Activated T-cell treated with anti-CD3 and anti-CD28 coated beads, Interleukin-2, amount 50 U/mL, for 72 hours (primary cell): ENCODE results near the gene PINLYP. TPM values are rescaled to one million over a fixed set of nuclear protein-coding genes. Genes with fewer than 3 reads are reported as not detected.

Source experiments
- ATAC-seq, 2 donors: fragments of 150-1000 bp; cut with Tn5 transposase; replicated peaks in 1 of 2; 2 replicates each; pipeline ENCODE4 v1.10.0; 2021; ENCODE audit warnings: moderate library complexity in 2 of 2, mild to moderate bottlenecking in 1 of 2
- DNase-seq, 2 donors: peaks; one replicate each; pipeline ENCODE4 v3.0.0; 2021 to 2022; ENCODE audit warnings: mixed read lengths in 1 of 2
- H3K27ac Mint-ChIP-seq: one replicate; pipeline ENCODE4 v1.8.0; 2022; ENCODE audit warnings: mild to moderate bottlenecking, moderate library complexity, mixed read lengths
- H3K27me3 Mint-ChIP-seq: one replicate; pipeline ENCODE4 v1.8.0; 2022; ENCODE audit warnings: low read depth, mixed read lengths
- H3K36me3 Mint-ChIP-seq, 2 donors: one replicate each; pipeline ENCODE4 v1.8.0; 2022; ENCODE audit warnings: mixed read lengths in 2 of 2, mild to moderate bottlenecking in 1 of 2; ENCODE audit not compliant: insufficient read depth in 2 of 2
- H3K4me1 Mint-ChIP-seq: one replicate; pipeline ENCODE4 v1.8.0; 2022; ENCODE audit warnings: low read depth, mixed read lengths
- H3K4me3 Mint-ChIP-seq, 2 donors: one replicate each; pipeline ENCODE4 v1.8.0; 2022; ENCODE audit warnings: mild to moderate bottlenecking in 2 of 2, mixed read lengths in 2 of 2, moderate library complexity in 2 of 2
- H3K9me3 Mint-ChIP-seq, 2 donors: one replicate each; pipeline ENCODE4 v1.8.0; 2022; ENCODE audit warnings: mixed read lengths in 2 of 2
- total RNA-seq, 2 donors: library from RNA; stranded (reverse); gene quantifications; one replicate each; pipeline ENCODE4 v1.2.3, GENCODE V29; 2022

PINLYP gene
- 10 to 100 TPM in 1 of 2 donors, 1 to 10 TPM in 1; 8.9 to 18.1 TPM for total RNA-seq

DNA sequence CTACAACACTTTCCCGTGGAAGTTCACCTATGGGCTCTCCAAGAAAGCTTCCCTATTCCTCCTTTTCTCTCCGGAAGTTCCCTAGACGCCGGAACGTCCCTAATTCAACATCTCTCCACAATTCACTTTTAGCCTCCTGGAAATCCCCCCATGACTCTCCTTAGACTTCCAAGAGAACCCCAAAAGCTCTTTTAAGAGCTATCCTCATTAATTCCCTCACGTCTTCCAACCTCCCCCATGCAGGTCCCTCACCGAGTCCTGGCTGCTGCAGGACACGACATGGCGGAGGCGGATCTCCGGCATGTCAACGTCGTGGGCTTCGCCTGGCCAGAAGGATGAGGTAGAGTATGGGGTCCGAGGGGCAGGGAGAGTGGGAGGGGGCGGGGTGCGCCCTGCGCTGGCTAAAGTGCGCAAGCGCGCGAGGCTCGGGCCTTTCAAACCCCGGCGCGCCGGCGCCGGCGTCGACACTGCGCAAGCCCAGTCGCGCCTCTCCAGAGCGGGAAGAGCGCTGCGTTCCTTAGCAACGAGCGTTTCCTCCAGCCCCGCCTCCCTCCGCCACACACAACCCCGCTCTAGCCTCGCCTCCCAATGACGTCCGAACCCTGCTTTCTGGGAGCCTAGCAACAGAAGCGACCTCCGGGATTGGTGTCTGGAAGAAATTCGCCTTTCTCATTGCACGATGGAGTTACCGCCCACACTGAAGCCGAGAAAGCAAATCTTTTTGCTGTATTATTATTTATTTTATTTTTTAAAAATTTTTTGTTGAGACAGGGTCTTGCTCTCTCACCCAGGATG is at the start of gene PINLYP, which contains the start of gene XRCC1:
TSS of gene PINLYP (plus strand) at position 646 of the 795 bp plus-strand sequence. CDS start 1,391 bp downstream, outside the sequence.
TSS of gene XRCC1 (minus strand) at position 372 of the 795 bp plus-strand sequence. CDS start at position 303, 69 bp downstream.
- peak; percentile 95 to 97 for DNase-seq
- Mint-ChIP-seq H3K27ac (peak within 1 kb of the TSS; percentile 95), H3K36me3 (peaks cover 3 to 4% of the 10 kb centered on the region in 2 donors), H3K4me3 (peak within 1 kb of the TSS; percentile 98 to 99), H3K4me1 (peaks cover 61% of the 10 kb centered on the region), H3K27me3 (no peaks in the 10 kb centered on the region), H3K9me3 (no peaks in the 10 kb centered on the region)
- peak; percentile 99 to 100 for ATAC-seq

DNA sequence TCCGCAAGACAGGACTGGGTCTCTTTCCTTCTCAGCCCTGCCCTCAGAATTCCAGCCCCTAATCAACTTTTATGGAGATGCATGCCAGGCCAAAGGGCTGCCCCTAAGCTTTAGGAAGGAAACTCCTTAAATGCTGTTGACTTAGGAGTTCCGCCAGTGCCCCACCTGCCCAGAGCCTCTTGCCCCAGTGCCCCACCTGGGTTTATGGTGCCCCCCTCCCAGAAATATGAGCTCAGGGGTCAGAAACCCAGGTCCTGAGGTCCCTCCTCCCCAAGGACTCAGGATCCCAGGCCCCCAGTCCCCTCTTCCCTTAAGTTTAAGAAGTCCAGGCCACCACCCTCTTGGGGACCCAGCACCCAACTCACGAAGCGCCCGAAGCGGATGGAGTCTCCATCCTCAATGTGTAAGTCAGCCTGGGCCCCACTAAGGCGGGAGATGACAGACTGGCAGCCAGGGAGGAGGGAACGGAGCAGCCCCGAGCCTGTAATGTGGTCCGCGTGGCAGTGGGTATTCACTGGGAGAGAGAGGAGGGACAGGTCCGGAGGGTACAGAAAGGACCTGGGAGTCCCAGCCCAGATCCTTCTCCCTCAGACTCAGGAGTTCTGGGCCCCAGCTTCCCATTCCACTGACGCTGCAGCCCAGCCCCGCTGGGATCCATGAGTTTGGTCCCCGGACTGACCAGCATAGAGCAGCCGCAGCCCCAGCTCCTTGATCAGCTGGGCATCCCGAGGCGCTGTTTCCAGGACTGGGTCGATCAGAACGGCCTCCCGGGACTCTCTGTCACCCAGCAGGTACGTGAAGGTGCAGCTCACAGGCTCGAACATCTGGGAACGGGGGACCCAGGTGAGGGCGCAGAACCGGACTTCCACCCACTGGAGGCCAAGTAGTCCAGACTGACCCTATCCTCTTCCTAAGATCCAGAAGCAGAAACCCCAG is 49.5 kb upstream of the PINLYP start:
- ATAC-seq (peak; percentile 13 to 16), DNase-seq (peak; percentile 48 to 55)
- peaks cover 36% of the 10 kb centered on the region for H3K4me1 Mint-ChIP-seq
- H3K27me3 Mint-ChIP-seq = no peaks in the 10 kb centered on the region
- H3K9me3 Mint-ChIP-seq = no peaks in the 10 kb centered on the region
- peak overlapping the region; percentile 89 to 95 for H3K4me3 Mint-ChIP-seq
- peak overlapping the region; percentile 89 for H3K27ac Mint-ChIP-seq
- peaks cover 1 to 12% of the 10 kb centered on the region in 2 donors for H3K36me3 Mint-ChIP-seq

DNA sequence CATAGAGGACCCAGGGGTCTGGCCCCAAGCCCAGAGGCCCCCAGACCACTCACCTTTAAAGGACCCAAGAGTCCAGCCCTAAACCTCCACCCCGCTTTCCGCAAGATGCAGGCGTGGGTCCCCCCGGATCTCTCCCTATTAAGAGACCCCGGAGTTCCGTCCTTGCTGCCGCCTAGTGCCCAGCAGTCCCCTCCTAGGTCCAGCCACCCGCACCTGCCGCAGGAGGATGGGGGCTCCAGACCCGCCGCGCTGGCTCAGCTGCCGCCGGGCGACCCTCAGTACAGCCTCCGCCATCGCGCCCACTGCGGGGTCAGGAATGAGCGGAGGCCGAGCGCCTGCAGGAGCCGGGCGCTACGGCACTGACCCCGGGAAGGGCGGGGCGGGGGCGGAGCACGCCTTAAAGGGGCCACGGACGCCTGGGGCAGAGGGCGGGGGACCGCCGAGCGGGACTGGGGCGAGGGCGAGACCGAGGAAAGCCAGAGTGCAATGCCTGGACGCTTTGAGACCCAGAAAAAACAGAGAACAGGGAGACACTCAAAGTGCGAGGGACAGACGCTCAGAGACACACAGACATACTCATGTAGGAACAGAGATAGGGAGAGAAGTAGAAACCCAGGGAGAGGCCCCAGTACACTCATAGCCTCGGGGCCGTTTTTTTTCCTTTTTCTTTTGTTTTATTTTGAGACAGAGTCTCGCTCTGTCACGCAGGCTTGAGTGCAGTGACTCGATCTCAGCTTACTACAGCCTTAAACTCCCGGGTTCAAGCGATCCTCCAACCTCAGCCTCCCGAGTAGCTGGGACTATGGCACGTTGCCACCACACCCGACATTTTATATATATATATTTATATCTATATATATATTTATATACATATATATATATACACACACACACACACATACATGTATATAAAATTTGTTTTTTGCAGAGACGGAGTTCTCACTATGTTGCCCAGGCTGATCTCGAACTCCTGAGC is 48.4 kb upstream of the PINLYP start, which contains the start of gene ETHE1:
TSS of gene ETHE1 (minus strand) at position 318 of the 976 bp plus-strand sequence. CDS start at position 294, 24 bp downstream.
- Mint-ChIP-seq H3K9me3 (no peaks in the 10 kb centered on the region), H3K4me3 (peak within 1 kb of the TSS; percentile 89 to 95), H3K36me3 (peaks cover 1 to 12% of the 10 kb centered on the region in 2 donors), H3K27me3 (no peaks in the 10 kb centered on the region), H3K4me1 (peaks cover 37% of the 10 kb centered on the region), H3K27ac (peak within 1 kb of the TSS; percentile 89)
- DNase-seq (peak; percentile 90), ATAC-seq (peak; percentile 79 to 84)

DNA sequence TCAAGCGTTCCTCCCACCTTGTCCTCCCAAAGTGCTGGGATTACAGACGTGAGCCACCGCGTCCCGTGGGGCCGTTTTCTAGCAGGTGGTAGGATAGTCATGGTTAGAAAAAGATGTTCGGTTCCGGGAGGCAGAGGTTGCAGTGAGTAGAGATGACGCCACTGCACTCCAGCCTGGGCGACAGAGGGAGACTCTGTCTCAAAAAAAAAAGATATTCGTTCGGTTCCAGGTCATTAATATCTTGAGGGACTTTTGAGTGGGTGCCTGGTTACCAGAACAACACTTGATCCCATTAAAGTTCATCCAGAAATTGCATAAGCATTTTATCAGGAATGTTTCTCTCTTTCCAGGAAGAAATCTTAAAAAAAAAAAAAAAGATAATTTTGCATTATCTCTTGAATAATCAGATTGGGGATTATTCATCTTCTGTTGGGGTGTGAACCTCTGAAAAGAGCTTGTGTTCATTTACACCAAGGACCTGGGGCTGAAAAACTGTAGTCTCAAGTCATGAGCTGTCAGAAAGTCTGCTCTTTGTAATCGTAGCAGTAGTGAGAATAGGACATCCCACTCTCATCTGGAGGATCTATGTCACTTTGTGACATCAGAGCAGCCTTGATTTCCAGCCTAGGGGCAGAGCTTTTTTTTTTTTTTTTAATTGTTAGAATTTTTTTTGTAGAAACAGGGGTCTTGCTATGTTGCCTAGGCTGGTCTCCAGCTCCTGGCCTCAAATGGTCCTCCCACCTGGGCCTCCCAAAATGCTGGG is 47.6 kb upstream of the PINLYP start:
- H3K9me3 Mint-ChIP-seq = no peaks in the 10 kb centered on the region
- ATAC-seq (peak in 1 of 2 donors; percentile 21), DNase-seq (peak in 1 of 2 donors; percentile 30)
- H3K4me3 Mint-ChIP-seq = peak overlapping the region; percentile 60 to 89
- peaks cover 41% of the 10 kb centered on the region for H3K4me1 Mint-ChIP-seq
- H3K36me3 Mint-ChIP-seq = peaks cover 1 to 10% of the 10 kb centered on the region in 2 donors
- no peaks in the 10 kb centered on the region for H3K27me3 Mint-ChIP-seq
- H3K27ac Mint-ChIP-seq = no peak overlapping the region

DNA sequence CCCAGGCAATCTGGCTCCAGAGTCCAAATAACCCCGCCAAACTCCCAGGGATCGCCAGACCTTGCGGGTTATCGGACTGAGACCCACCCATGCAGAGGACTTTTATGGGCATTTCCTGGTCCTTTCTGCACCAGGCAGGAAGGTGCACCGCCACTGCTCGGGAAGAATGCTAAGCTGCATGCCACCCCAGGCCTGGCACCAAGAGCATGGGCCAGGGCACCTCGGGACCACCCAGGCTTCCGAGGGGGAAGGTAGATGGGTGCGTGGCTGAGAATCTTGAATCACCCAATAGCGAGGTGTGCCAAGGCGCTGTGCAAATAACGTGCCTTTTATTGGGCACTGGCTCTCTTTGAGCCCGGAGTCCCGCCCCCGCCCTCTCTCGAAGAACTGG is 43.0 kb upstream of the PINLYP start:
- peak overlapping the region; percentile 84 for H3K27ac Mint-ChIP-seq
- H3K36me3 Mint-ChIP-seq = peaks cover 2 to 5% of the 10 kb centered on the region in 2 donors
- H3K27me3 Mint-ChIP-seq = no peaks in the 10 kb centered on the region
- peak; percentile 29 to 30 for ATAC-seq
- peaks cover 22% of the 10 kb centered on the region for H3K4me1 Mint-ChIP-seq
- DNase-seq = peak; percentile 55 to 63
- H3K9me3 Mint-ChIP-seq = no peaks in the 10 kb centered on the region
- H3K4me3 Mint-ChIP-seq = peak overlapping the region; percentile 81 to 84

DNA sequence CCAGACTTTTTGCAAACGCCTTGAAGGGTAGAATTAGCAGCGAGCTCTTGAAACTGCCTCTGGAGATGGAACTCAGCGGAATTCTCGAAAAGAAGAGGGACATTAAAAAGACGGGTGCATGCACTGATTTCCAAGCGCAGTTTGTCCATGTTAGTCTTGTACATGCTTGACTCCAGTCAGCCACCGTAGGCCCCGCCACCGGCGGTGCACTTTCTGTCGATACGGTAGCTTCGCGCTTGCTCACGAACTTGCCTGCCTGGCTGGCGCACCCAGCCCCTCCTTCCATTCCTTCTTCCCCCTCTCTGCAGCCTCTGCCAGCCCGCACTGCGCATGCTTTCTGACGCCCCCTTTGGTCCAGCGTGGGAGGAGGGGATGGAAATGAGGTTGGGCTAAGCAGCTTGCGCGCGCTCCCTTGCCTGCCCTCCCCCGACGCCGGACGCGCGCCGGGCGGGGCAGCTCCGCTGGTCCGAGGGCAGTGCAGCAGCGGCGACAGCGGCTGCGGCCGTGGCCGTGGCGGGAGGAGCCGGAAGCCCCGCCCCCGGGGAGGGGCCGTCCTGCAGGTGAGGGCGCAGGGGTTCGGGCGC is 42.5 kb upstream of the PINLYP start, which contains the start of gene ZNF575:
TSS of gene ZNF575 (plus strand) at position 227 of the 584 bp plus-strand sequence. CDS start 1,235 bp downstream, outside the sequence.
- Mint-ChIP-seq H3K27me3 (no peaks in the 10 kb centered on the region), H3K36me3 (peaks cover 2 to 5% of the 10 kb centered on the region in 2 donors), H3K4me3 (peak within 1 kb of the TSS; percentile 81 to 84), H3K27ac (peak within 1 kb of the TSS; percentile 91), H3K4me1 (peaks cover 17% of the 10 kb centered on the region), H3K9me3 (no peaks in the 10 kb centered on the region)
- peak; percentile 90 to 94 for DNase-seq
- ATAC-seq = peak; percentile 63 to 67

DNA sequence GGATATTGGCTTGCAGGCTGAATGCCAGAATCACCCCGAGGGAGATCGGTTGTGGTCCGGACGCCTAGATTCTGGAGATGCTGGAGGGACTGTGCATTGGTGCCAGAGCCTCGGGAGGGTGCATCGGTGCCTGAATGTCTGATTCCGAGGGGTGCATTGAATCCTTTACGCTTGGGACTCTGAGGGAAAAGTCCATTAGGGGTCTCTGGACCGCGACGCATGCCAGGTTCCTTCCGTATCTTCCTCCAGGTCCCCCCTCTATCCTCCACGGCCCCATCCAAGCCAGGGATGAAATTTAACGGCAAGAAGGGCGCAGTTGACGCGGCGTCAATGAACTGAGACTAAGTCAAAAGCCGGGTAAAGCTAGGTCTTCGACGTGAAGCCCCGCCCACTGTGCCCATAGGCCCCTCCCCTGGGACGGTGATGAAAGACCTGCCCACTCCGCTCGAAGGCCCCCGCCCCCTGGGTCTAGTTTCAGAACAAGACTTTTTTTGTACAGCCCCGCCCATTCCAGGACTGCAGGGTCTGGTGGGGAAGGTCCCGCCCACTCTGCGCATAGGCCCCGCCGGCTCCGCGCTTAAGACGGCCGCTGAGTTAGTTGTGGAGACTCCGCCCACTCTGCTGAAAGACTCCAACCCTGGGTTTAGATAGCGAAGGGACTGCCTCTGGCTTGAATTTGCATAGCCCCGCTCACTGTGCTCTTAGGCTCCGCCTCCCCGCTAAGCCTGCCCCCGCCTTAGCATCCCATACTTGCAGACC is 41.9 kb upstream of the PINLYP start:
- Mint-ChIP-seq H3K4me3 (peak overlapping the region; percentile 81 to 84), H3K9me3 (no peaks in the 10 kb centered on the region), H3K27ac (peak overlapping the region; percentile 91), H3K36me3 (peaks cover 5 to 10% of the 10 kb centered on the region in 2 donors), H3K27me3 (no peaks in the 10 kb centered on the region), H3K4me1 (peaks cover 10% of the 10 kb centered on the region)
- peak; percentile 99 to 100 for DNase-seq
- peak; percentile 83 for ATAC-seq

DNA sequence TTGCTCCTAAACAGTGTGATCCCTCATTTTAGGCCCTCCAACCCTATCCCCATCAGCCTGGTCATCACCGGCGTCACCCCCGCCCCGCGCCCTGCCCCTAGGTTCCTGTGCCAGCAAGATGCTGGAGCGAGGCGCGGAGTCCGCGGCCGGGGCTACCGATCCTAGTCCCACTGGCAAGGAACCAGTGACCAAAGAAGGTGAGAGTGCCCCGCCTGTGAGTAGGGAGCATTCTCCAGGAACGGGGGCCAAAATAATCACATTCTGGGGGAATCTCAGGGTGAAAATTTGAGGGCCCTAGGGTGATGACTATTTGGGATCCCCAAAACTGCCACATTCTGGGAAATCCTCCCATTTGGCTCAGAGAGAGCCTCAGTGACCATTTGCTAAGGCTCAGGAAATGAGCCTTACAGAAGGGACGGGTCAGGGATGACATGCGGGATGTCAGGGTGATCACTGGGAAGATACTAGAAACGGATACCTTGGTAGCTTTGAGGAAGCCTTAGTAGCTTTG is 41.2 kb upstream of the PINLYP start:
- ATAC-seq = no peak
- Mint-ChIP-seq H3K9me3 (peaks cover 3 to 4% of the 10 kb centered on the region in 2 donors), H3K27ac (no peak overlapping the region)

DNA sequence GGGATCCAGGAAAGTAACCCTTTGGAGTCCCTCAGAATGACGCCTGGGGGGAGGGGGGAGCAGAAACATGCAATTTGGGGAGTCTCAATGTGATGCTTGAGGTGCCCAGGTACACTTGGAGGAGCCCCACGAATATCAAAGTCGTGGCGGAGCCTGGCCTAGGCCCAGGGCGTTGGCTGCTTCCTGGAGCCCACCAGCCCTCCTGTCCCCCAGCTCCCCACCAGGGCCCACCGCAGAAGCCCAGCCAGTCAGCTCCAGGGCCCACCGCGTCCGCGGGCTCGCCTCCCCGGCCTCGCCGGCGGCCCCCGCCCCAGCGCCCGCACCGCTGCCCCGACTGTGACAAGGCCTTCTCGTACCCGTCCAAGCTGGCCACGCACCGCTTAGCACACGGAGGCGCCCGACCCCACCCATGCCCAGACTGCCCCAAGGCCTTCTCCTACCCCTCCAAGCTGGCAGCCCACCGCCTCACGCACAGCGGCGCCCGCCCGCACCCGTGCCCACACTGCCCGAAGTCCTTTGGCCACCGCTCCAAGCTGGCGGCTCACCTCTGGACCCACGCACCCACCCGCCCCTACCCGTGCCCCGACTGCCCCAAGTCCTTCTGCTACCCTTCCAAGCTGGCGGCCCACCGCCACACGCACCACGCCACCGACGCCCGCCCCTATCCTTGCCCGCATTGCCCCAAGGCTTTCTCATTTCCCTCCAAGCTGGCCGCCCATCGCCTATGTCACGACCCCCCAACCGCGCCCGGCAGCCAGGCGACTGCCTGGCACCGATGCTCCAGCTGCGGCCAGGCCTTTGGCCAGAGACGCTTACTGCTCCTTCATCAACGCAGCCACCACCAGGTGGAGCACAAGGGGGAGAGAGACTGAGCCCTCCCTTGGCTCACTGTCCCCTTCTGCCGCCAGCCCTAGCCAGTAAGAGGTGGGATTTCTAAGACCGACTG is 40.5 kb upstream of the PINLYP start:
- Mint-ChIP-seq H3K4me1 (peaks cover 10% of the 10 kb centered on the region), H3K9me3 (peaks cover 4% of the 10 kb centered on the region in 2 donors), H3K4me3 (peak overlapping the region in 1 of 2 donors; percentile 59), H3K36me3 (peaks cover 10 to 21% of the 10 kb centered on the region in 2 donors), H3K27me3 (no peaks in the 10 kb centered on the region), H3K27ac (peak overlapping the region; percentile 39)
- no peak for ATAC-seq
- peak; percentile 28 to 43 for DNase-seq

More for the DNA sequence above, 41.2 kb upstream of the PINLYP start:
- no peak for DNase-seq
- Mint-ChIP-seq H3K36me3 (peaks cover 8 to 17% of the 10 kb centered on the region in 2 donors), H3K4me3 (peak overlapping the region; percentile 81 to 84), H3K27me3 (no peaks in the 10 kb centered on the region), H3K4me1 (peaks cover 10% of the 10 kb centered on the region)
